RCC 7860 (cell line): ENCODE results near the gene SOST.

Source experiments
- DNase-seq: peaks from one replicate; pipeline ENCODE4 v3.0.0-alpha.2; 2015; ENCODE audit warnings: low spot score
- FAIRE-seq: peaks from 2 replicates; lab custom pipeline; 2012; peaks lifted over from hg19 to GRCh38; lab: Jason Lieb, UNC

Gene SOST

DNA sequence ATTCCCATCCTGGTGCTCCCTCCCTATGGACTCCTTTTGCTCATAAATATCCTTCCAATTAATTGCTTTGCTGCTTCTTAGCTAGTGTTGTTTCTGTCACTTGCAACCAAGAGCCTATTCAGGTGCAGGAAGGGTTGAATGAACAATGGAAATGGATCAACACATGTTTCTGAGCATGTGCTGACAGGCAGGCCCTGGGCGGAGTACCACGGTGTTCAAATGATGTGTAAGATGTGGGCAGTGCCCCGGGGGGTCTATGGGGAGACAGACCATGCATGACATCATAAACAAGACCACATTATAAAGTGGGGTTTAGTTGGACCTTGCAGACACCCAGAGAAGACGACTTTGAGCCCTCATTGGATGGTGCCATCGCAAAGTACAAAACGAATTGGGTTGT is 48.5 kb downstream of the SOST start:
- FAIRE-seq: no peak

DNA sequence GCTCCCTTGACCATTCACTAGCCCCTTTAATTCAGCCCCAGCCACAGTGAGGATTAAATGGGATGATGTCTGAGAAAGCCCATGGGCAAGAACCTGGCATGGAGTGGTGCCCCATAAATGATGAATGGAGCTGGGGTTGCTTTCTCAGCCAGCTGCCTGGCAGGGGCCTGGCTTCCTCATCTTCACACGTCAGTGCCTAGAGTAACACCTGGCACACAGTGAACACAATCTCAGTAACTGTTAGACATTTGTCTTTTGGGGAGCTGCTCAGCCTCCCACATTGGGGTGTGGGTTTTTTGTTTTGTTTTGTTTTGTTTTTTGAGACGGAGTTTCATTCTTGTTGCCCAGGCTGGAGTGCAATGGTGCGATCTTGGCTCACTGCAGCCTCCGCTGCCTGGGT is 49.4 kb downstream of the SOST start:
- no peak for DNase-seq
- FAIRE-seq: no peak

More for the DNA sequence above, 48.5 kb downstream of the SOST start:
- no peak for DNase-seq

DNA sequence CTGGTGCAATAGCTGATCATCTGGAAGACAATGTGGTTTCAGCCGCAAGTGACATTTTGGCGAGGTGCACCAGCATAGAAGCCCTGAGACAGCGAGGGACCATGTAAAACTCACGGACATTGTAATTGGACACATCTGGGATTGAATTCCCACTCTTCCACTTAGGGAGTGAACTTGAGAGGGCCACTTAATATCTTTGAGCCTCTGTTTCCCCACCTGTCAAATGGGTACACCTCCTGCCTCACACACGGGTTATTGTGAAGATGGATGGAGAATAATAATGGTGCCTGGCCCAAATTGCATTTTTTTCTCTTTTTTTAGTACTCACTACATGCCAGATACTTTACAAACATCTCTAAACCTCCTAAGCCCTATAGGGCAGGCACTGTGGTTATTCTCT is 51.4 kb downstream of the SOST start:
- DNase-seq: no peak
- no peak for FAIRE-seq

DNA sequence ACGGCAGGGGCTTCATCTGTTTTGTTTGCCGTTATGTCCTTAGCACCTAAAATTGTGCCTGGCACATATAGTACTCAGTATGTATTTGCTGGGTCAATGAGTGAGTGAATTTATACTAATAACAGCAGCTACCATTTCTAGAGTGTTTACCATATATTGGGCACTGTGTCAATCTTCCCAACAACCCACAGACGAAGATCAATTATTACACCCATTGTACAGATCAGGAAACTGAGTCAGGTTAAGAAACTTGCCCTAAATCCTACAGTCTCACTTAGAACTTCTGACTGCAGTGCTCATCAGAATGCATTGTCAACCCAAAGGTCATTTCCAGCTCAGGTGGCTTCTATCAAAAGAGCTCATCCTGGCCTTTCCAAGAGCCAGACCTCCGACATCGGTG is 52.4 kb downstream of the SOST start:
- DNase-seq (no peak), FAIRE-seq (no peak)
